A549 (cell line): ENCODE results near the gene DEXI.

ENCODE experiments used
- BHLHE40 ChIP-seq: IDR thresholded peaks from 2 replicates; pipeline ENCODE4 v1.6.1; 2012; ENCODE audit warnings: low read depth, low read length, inconsistent platforms
- CEBPB ChIP-seq, 2 experiments: fragments of >200 bp in 1 of 2; sonication (Bioruptor Twin) in 1 of 2; formaldehyde crosslinking in 1 of 2; IDR thresholded peaks; 2 replicates each; pipeline ENCODE4 v1.6.1; 2012 to 2016
- EP300 ChIP-seq, 2 experiments: fragments of >200 bp; sonication (Bioruptor Twin); formaldehyde crosslinking; IDR thresholded peaks; 2 replicates in 1 of 2; 3 replicates in 1 of 2; pipeline ENCODE4 v1.6.1; 2016 to 2017
- FOSL2 ChIP-seq, 2 experiments: fragments of 450-650 bp in 1 of 2; fragments of >200 bp in 1 of 2; sonication (Bioruptor Twin) in 1 of 2; formaldehyde crosslinking; IDR thresholded peaks; 2 replicates each; pipeline versions ENCODE4 v1.5.0 to v1.6.1; 2016 to 2020; ENCODE audit warnings: mild to moderate bottlenecking in 1 of 2, moderate library complexity in 1 of 2
- KDM1A ChIP-seq: fragments of 200-600 bp; sonication (generic); IDR thresholded peaks from 2 replicates; pipeline ENCODE4 v1.6.1; 2016; ENCODE audit warnings: low read depth, mild to moderate bottlenecking
- MYC ChIP-seq: IDR thresholded peaks from 2 replicates; pipeline ENCODE4 v1.6.1; 2012; ENCODE audit warnings: mild to moderate bottlenecking, inconsistent platforms, low read length, improper control_type of control experiment, borderline replicate concordance
- NPAS2 ChIP-seq: fragments of 250-450 bp; sonication (Bioruptor Pico); IDR thresholded peaks from 2 replicates; pipeline ENCODE4 v1.8.0; 2022; ENCODE audit warnings: mild to moderate bottlenecking, moderate library complexity, borderline replicate concordance
- RAD21 ChIP-seq, 2 experiments: fragments of >200 bp in 1 of 2; sonication (Bioruptor Twin) in 1 of 2; formaldehyde crosslinking in 1 of 2; IDR thresholded peaks in 1 of 2; conservative IDR thresholded peaks in 1 of 2; 2 replicates in 1 of 2; 3 replicates in 1 of 2; pipeline ENCODE4 v1.6.1; 2012 to 2018; ENCODE audit warnings: inconsistent platforms in 1 of 2
- TF ChIP-seq, protein P1 (sequence below): fragments of >200 bp; sonication (Bioruptor Twin); formaldehyde crosslinking; IDR thresholded peaks from 3 replicates; pipeline ENCODE4 v1.5.1; 2016
- TF ChIP-seq, protein P2 (sequence below): IDR thresholded peaks from 2 replicates; pipeline ENCODE4 v1.6.1; 2012
- TF ChIP-seq, protein P3 (sequence below): fragments of >200 bp; sonication (Bioruptor Twin); formaldehyde crosslinking; IDR thresholded peaks from 3 replicates; pipeline ENCODE4 v1.6.1; 2016

DNA sequence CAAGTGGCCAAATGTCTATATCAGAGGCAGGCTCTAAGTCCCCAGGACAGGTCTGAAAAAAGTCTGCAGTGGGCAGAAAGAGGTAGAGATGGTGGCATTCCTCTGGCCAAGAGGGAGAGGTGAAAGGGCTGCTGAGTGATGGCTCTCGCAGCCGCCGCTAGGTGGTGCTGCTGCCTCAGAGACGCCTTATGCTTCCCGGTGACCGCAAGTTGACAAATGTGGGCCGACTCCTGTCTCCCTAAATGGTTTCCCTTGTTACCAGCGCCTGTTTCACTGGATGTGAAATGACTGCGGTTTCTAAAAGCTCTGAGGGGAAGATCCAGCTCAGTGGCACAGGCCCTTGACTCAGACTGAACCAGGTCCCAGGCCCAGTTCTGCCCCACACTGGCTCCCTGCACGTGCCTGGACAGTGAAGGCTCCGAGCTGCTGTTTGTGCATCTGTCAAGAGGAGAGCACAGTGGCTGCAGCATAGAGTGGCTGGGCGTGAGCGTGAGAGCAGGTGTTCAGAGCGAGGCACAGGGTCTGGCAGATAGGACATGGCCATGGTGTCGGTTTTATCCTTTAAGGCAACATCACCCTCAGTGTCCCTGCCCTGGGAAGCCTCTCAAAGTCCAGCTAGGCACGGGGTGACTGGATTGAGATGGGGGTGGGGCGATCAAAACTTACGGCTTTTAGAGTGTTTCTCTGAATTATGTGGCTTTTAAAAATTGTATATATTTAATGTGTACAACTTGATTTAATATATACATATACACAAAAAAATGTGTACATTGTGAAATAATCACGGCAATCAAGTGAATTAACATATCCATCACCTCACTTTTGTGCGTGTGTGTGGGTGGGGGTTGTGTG, 22.0 kb upstream of the DEXI start:
- no peak for TF ChIP-seq NPAS2 (CRISPR knock-in tag)
- TF ChIP-seq CEBPB (IDR thresholded peaks at IDR 0.05): no peak
- TF ChIP-seq, protein P1, sequence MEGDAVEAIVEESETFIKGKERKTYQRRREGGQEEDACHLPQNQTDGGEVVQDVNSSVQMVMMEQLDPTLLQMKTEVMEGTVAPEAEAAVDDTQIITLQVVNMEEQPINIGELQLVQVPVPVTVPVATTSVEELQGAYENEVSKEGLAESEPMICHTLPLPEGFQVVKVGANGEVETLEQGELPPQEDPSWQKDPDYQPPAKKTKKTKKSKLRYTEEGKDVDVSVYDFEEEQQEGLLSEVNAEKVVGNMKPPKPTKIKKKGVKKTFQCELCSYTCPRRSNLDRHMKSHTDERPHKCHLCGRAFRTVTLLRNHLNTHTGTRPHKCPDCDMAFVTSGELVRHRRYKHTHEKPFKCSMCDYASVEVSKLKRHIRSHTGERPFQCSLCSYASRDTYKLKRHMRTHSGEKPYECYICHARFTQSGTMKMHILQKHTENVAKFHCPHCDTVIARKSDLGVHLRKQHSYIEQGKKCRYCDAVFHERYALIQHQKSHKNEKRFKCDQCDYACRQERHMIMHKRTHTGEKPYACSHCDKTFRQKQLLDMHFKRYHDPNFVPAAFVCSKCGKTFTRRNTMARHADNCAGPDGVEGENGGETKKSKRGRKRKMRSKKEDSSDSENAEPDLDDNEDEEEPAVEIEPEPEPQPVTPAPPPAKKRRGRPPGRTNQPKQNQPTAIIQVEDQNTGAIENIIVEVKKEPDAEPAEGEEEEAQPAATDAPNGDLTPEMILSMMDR: peak; percentile 93
- TF ChIP-seq, protein P2, sequence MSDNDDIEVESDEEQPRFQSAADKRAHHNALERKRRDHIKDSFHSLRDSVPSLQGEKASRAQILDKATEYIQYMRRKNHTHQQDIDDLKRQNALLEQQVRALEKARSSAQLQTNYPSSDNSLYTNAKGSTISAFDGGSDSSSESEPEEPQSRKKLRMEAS: no peak
- TF ChIP-seq, protein P3, sequence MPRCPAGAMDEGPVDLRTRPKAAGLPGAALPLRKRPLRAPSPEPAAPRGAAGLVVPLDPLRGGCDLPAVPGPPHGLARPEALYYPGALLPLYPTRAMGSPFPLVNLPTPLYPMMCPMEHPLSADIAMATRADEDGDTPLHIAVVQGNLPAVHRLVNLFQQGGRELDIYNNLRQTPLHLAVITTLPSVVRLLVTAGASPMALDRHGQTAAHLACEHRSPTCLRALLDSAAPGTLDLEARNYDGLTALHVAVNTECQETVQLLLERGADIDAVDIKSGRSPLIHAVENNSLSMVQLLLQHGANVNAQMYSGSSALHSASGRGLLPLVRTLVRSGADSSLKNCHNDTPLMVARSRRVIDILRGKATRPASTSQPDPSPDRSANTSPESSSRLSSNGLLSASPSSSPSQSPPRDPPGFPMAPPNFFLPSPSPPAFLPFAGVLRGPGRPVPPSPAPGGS: no peak
- no peak for TF ChIP-seq FOSL2 (IDR thresholded peaks at IDR 0.05)
- TF ChIP-seq FOSL2 (CRISPR knock-in tag; IDR thresholded peaks at IDR 0.05): no peak
- no peak for TF ChIP-seq MYC
- TF ChIP-seq KDM1A: no peak
- peak; percentile 87 to 88 for TF ChIP-seq RAD21 (conservative IDR thresholded peaks at IDR 0.05 in 1 of 2, IDR thresholded peaks at IDR 0.05 in 1 of 2)
- no peak for TF ChIP-seq EP300 (IDR thresholded peaks at IDR 0.05)
- no peak for TF ChIP-seq BHLHE40
